HCEC 1CT (cell line): Measurements from ENCODE around the gene ASIC1.
A peak's percentile ranks its signal among the peaks of the same experiment; 100 is the strongest.

Experiments used
- DNase-seq: peaks from one replicate; pipeline ENCODE4 v3.0.0-alpha.2; 2017

The ASIC1 gene

DNA sequence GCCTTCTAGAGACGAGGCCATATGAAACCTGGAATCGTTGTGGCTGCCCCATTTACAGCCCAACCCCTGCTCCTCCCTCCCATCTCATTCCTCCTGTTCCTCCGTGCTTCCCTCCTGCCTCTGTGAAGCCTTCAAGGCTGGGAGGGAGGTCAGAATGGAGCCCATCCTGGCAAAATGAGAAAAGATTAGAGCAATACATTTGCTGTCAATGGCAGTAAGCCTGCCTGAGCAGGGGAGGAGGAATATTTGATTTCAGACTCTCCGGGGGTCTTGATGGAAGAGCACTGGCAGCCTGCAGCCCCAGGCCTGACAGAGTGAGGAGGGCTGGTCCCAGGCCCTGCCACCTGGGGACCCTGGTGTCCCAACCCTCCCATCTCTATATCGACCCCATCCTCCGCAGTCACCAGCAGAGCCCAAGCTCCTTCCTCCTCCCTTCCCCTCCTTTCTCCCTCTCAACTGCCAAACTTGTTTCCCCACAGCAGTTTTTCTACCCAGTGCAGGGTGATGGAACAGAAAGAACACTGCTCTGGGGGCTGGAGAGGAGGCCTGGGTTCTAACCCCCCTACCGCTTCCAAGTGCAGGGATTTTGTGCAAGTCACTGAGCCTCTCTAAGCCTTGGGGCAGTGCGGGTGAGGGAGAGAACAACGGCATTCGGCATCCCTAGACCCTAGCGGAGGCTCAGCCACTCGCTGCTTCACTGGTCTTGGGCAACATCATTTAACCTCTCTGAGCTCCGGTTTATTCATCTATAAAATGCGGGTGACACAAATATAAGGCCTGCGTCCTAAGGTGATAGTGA is 16.1 kb upstream of the ASIC1 start:
- DNase-seq = no peak

DNA sequence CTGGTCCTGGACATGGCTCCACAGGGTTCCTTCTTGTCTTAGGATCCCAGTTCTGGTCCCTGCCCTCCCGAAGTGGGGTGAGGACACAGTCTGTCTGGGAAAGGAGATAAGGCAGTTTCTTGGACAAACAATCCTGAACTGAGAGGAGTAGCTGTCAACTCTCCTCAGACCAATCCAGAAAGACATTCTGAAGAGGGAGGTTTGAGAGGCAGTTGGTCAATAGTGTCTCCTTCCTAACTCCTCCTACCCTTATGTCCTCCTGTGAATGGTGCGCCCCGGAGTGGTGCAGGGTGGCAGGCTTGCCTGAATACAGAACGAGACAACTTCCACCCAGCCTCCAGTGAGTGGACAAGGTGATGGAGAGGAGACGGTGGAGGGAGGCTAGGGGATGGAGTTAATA is 15.4 kb upstream of the ASIC1 start:
- DNase-seq = no peak

DNA sequence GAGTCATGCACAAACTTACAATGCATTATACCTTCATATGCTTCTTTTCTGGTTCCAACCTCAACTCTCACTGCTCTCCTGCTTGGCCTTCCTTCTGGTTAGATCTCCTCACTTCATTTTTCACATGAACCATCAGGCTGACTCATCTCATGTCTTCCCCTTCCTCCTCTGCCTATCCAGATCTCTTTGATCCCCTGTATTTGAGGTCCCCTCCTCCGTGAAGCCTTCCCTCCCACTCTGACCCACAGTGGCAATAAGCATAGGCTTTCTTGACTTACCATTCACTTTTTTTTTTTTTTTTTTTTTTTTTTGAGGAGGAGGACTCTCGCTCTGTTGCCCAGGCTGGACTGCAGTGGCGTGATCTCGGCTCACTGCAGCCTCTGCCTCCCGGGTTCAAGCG is 14.7 kb upstream of the ASIC1 start:
- no peak for DNase-seq

DNA sequence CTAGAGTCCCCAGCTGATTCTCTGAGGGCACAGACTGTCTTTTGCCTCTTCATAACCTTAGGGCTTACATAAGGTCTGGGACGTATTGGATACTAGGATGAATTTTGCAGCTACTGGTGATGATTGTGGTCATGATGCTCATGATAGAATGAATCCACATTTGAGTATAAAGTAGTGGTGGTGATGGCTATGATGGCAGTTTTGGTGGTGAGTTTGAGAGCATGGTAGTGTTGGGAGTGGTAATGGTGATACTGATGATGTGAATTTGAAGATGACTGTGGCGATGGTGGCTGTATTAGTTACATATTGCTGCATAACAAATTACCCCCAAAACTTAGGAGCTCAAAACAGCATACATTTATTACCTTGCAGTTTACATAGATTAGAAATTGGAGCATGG is 14.1 kb upstream of the ASIC1 start:
- DNase-seq = no peak

DNA sequence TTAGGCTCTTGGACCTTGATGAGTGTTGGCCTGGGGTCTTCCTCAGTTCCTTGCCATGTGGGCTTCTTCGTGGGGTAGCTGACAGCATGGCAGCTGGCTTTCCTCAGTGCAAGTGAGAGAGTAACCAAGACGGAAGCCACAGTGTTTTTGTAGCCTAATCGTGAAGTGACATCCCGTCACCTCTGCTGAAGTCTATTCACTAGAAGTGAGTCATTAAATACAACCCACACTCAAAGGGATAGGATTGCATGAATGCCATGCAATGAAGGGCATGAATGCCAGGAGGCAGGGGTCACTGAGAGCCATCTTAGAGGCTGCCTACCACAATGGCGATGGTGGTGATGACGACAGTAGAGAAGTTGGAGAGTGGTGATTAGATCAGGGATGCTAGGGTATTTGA is 13.5 kb upstream of the ASIC1 start:
- no peak for DNase-seq

DNA sequence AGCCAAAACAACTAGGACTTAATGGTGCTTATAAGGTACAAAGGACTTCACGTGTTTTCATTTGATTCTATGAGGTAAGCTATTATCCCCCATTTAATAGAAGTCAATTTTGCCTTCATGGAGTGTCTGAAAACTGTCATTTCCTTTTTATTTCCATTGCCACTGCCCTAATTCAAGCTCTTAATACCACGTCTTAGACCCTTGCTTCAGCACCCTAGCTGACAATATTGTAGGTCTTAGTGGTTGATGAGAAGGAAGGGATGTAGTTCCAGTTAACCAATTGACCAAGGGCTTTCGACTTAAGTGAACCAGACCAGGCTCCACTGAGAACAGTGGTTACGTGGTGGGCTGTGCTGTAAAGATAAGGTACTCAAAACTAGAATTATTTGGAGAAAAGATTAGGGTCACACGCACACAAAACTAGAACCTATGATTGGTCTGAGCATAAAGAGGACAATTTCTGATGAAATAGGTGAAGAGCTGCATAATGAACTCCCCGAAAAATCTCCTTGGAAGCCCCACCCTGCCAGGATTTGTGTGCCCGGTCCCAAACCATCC is 9.6 kb upstream of the ASIC1 start:
- DNase-seq = no peak

DNA sequence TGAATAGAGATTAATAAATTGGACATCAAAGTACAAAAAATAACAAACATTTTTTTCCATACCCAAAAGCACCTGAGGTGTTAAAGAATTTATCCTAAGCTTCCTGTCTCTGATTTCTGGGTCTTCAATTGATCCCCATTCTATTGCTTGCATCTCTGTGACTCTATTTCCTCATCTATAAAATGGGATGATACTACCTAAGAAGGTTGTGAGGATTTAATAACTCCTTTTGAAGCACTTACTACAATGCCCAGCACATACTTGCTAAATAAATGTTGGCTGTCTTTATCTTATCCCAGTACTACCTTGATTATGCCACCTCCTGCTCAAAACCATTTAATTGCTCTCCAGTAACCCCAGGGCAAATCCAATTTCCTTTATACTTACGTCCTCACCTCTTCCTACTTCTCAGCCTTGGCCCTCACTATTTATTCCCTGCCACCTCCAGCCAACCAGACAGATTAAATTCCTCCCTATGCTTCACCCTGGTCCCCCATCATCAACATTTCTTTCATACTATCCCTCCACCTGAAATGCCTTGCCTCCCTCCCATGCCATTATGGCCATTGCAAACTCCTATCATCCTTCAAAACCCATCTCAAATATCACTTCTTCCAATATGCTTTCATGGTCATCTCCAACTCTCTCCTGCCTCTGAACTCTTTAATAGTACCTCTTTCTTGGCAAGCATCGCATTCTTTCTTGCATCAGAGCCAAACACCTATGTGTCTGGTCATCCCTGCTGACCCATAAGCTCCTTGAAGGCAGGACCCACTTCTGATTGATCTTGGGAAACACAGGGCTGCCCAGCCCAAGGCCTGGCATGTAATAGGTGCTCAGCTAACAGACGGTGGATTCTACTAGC is 7.9 kb upstream of the ASIC1 start:
- DNase-seq = no peak

DNA sequence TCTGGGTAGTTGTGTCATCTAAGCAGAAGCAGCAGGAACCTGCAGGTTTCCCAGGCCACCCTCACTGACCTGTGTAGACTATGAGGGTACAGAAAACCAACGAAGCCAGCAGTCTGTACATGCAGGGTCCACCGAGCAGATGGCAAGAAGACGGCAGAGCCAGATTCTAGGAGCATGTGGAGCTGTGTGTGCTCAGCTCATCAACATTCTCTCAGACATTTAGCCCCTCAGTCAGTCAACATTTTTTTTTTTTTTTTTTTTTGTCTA is 7.3 kb upstream of the ASIC1 start:
- DNase-seq = no peak

DNA sequence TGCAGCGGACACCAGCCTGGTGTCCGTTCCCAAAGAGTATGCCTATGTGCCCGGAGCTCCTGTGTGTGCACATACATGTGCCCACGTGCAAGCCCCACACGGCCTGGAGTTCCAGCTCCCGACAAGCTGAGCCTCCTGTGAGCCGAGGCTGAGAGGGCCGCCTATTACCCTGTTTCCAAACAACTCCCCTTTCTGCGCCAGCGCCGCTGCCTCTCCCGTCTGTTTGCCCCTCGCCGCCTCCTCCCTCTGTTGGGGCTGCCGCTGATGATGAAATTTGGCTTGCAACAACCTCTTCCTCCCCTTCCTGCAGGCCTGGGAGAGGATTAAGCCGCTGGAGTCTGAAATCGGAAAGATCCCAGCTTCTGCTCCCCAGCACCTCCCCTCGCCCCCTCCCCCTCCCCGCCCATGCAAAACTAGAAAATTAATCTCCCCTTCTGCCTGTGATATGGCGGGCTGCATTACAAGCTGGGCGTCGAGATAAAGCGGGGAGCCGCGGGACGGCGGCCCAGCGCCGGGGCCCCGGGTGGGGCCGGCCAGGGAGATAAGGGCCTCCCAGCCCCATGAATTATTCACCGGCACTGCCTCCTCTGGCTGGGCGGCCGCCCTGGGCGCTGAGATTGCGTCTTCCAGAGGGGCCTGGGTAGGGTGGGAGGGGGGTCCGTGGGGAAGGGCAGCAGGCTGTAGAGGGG is 6.8 kb upstream of the ASIC1 start:
- no peak for DNase-seq

DNA sequence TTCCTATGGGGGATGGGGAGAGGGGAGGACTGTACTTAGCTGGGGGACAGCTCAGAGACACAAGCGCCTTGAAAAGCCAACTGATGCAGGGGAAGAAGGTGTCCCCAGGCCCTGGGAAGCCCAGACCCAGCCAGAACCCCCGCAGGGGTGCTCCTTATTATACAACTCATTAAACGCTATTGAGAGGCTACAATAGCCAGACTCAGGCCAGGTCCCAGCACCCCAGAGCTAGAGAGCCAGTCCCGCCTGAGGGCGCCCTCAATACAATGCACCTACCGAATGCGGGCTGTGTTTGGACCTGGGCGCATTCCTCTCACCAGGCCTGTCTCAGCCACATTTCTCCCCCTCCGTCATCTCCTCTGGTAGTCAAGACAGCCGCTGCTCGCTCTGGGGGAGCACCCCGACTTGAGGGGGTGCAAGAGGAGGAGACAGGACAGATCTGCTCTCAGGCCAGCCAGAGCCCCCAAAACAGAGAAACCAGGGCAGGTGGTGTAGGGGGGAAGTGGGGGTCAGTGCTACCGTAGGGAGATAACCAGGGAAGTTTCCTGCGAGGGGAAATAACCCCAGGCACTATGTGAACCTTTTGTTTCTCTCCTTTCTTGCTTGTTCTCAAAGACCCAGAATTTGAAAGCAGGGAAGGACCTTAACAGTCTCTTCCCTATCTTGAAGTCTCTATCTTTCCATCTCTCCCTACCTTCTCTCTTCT is 6.1 kb upstream of the ASIC1 start:
- DNase-seq = no peak

DNA sequence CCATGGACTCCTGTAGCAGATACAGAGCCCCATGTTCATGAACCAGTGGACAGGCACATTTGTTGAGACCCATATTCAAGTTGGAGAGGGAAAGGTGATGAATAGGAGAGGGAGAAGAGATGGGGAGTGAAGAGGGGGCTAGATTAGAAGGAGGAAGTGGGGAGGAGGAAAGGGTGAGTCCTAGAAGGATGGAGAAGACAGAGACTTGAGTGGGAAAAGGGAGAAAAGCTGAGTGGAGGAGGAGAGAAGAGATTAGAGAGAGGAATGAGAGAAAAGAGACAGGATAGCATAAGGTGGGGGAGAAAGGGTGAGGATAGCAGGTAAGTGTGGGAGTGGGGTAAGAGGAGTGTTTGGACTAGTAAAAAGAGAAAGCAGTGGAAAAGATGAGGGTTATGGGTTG is 4.9 kb upstream of the ASIC1 start:
- DNase-seq = no peak

DNA sequence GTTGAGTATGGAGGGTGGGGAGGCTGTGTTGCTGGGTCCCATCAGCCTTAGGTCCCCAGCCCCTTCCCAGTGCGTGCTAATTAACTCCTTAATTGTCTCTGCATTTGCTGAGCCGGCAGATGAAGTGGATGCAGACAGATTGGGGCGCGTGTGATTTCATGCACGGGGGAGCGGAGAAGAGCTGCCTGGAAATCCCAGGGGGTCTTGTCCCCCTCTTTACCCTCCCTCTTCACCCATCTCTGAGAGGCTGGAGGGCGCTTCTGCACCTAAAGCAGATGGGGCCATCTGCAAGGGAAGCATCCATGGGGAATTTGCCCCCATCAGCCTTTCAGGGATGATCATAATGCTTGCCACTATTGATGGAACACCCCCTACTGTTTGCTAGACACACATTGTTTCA is 4.4 kb upstream of the ASIC1 start:
- DNase-seq = no peak

DNA sequence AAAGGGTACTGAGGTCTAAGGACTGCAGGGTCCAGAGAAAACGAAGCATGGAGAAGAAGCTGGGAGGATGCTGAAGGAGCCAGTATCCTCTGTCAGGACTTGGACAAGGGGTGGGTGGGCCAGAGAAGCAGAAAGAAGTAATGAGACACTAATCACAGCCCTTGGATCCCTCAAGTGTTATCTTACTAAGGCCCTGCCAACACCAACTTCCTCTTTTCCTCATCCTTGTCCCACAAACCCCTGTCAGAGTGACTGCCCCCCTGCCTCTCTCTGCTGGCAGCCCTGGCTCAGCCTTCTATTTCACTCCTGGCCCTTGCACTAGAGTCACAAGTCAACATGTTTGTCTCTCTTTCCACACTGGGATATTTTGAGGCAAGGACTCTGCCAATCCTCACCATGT is 3.8 kb upstream of the ASIC1 start:
- no peak for DNase-seq

DNA sequence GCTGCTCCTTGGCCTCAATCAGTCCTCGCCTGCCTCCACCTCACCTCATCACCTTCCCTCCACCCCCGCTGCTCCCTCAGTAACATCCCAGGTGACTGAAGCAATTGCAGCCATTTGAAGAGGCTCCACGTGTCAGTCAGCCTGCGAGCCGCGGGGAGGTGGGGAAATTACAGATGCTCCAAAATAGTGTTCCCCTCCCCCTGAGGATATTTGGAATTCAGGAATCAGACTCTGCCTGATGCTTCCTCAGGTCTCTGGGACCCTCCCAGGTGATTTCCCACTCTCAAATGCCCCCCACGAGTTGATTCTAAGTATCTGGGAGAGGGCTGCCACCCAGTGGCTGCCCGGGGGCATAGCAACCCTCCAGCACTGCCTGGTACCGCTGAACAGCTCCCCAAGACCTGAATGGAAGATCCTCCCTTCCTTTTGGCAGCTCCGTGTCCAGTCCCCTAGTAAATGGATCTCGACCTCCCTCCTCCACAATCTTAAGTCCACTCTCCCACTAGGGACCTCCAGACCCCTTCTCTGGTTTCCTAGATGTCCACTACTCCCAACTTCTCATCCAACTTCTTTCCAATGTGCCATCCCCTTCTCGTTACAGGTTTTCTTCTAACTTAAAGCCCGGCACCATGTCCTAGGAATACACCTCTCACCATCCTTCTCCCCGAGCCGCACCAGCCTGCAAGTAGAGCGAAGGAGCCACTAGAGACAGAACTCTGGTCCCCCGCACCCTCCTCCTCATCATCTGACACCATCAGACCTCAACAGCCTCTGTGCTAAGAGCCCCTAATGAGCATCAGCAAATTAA is 1.4 kb upstream of the ASIC1 start:
- peak; percentile 46 for DNase-seq

DNA sequence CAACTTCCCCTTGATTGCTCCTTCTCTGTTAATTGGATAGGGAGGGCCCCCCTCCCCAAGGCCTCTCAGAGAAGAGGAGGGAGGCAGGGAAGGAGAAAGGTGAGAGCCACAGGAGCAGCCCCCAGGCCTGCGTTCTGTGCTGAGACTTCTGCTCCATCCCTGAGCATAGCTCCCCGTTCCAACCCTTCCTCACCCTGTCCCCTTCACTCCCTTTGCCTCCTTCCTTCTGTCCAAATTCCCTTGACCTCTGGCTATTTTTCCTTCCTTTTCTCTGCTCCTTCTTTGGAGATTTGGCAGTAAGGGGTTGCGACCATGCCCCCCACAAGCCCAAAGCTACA is 788 bp upstream of the ASIC1 start:
- no peak for DNase-seq

DNA sequence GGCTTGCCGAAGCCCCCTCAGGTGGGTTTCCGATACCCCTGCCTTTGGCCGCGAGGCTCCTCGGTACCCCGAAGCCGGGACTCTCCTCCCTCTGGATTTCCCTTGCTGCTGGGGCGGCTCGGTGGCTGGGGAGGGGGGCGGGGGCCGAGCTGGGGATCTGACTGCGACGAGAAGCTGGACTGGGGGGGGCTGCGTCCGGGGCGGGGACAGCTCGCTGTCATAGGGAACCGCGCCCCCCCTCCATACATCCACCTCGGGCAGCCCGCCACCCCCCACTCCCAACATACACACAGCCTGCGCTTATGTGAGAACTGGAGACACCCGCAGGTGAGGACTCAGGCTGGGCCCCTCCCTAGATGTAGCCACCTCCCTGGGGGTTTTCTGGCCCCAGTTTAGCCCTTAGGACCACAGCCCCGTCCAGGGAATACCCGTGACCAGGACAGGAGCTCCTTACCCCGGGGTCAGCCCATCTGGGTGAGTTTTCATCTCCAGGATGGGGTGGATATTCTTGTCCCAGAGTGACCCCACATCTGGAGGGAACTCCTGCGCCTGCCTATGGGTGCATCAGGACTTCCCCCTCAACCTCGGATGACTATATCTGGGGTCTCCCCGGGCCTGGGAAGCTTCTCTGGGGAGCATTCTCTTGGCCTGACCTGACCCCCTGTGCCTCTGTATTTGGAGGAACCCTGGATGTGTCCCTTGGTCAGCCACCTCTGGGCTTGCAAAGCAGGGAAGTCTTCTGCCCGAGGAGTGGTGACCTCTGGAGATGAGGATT is 687 bp downstream of the ASIC1 start:
- no peak for DNase-seq

DNA sequence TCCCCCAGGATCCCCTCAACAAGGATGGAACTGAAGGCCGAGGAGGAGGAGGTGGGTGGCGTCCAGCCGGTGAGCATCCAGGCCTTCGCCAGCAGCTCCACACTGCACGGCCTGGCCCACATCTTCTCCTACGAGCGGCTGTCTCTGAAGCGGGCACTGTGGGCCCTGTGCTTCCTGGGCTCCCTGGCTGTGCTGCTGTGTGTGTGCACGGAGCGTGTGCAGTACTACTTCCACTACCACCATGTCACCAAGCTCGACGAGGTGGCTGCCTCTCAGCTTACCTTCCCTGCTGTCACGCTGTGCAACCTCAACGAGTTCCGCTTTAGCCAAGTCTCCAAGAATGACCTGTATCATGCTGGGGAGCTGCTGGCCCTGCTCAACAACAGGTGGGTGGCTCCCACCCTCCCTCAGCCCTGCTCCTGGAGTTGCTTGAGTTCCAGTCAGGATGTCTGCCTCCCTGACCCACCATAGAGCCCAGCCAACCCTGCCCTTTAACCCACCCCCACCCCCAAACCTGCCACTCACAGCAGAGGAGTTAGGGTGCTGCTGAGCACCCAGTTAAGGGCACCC is 1.4 kb downstream of the ASIC1 start:
- DNase-seq = no peak

DNA sequence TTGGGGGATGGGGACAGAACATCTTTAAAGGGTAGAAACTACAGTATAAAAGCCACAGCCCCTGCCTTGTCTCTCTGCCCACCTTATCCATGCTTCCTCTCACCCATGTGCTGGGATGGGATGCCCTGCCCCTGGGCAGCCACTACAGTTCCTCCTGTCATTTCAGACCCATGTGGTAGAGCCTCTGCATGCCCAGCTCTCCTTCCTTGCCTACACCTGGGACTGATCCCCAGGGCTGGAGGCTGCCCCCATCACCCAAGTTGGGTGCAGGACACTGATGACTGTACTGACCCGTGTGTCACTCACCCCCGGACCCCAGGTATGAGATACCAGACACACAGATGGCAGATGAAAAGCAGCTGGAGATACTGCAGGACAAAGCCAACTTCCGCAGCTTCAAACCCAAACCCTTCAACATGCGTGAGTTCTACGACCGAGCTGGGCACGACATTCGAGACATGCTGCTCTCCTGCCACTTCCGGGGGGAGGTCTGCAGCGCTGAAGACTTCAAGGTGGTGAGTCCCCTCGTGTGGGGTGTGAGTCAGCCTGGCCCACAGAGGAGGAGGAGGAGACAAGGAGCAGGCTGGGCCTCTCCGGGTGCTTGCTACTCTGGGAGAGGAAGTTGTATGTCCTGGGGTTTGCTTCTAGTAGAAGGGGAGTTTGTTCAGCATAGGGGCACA is 2.2 kb downstream of the ASIC1 start:
- peak; percentile 21 for DNase-seq

DNA sequence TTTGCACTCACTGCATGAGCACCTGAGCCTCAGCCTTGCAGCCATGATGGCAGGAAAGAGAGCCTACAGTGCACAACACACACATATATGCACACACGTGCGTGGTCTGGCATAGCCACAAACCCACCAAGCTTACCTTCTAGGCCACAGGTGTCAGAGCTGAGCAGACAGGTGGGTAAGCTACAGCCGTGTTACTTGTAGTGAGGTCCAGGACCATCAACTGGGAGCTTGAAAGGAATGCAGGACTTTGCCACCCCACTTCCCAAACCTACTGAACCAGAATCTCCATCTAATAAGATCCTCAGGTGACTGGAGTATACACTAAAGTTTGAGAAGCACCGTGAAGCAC is 2.7 kb downstream of the ASIC1 start:
- DNase-seq = no peak

DNA sequence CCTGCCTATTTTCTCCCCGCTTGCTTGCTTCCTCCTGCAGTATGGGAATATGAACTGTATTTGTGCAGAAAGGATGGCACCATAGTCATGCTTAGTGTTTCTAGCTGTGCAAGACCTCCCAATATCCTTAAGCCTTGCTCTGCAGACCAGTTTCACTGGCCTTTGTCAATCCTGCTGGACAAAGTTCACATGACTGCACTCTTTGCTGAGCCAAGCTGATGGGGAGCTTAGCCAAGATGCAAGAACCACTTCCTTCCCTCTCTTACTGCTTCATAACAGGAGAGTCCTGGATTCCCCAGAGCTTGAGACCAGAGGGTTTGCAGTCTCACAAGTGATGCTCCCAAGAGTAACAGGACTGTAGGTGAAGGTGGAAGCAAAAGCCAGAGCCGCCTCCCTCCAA is 3.8 kb downstream of the ASIC1 start:
- DNase-seq = no peak
